Middle frontal gyrus (tissue), 1 donor: ENCODE data around the gene METTL25.

Experiments used
- DNase-seq: peaks from one replicate; pipeline ENCODE4 v3.0.0-alpha.2; 2015; ENCODE audit warnings: low spot score; ENCODE audit errors: extremely low spot score

METTL25 gene

GRCh38 chr12:82406651-82407050 lies 48.3 kb downstream of the METTL25 start:
- no peak for DNase-seq

DNA sequence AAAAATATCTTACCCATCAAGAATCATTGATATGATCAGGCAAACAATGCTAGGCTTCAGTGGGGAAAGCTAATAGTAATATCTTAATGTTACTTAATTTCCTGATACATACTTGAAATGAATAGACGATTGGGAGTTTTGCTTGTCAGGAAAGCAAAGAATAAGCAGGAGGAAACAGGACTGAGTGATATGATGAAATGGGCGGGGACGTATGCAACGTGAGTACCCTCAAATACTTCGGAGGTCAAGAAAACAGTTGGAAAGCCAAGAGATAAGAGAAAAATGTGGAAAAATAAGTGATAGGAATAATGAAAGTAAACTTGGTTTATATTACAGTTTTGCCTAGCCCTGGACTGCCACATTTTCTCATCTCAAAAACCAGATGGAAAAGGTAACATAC lies 49.2 kb downstream of the METTL25 start:
- no peak for DNase-seq

DNA sequence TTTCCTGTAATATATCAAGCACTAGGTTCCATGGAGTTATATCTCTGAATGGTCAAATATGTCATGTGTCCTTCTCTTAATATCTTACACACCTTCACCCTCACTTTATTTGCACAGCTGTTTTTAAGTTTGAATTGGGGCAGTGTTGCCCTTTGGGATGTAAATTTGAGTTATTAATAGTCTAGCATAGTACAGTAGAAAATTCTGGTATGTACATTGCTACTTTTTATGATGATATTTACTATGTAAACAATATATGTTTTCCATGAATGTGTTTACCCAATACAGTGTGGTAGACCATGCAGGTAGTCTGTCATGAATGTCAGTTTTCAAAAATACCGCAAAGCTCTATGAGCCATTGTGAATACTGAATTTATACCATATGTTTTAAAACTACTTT lies 50.5 kb downstream of the METTL25 start:
- DNase-seq = no peak

DNA sequence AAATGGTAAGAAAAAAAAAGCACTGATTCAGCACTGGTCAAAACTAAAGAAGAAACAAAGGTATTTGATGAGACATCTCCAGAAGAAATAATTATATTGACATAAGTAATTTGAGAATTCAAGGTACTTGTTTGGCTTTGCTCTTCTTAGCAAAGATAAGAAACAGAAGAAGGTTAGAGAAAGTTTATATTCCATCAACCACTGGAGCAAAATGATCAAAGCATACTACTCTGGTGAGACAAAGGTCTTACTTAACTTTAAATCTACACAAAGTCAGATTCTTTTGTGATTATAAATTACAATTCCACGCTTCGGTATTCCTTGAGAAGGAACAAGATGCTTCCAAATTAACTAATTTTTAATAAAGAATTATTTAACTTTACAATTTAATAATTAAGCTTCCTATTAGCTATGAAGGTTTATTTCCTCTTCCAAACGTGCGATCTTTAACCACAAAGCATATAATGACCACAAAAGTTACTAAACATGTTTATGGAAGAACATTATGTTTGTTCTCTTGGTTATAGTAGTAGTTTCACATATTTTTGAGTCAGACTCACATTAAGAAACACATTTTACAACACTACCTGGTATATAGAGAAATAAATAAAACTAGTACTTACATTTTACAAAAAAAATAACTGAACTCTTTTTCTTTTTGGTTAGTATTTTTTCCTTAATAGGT lies 53.4 kb downstream of the METTL25 start:
- no peak for DNase-seq

DNA sequence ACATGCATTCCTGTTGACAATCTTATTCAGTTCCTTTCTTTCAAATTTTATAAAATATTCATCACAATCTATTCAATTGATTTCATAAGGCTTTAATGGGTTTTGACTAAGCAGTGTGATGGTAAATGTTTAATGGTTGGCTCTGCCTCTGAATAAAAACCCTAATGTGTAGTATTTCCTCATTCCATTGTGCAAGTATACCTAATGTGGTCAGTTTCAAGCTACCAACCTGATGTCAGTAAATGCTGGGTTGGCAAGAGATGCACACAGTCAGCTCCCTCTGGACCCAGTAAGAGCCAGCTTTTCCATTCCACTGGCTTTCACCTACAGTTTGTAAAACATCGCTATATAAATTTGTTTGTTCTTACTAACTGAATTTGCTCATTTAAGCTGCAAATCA lies 53.9 kb downstream of the METTL25 start:
- DNase-seq = no peak

DNA sequence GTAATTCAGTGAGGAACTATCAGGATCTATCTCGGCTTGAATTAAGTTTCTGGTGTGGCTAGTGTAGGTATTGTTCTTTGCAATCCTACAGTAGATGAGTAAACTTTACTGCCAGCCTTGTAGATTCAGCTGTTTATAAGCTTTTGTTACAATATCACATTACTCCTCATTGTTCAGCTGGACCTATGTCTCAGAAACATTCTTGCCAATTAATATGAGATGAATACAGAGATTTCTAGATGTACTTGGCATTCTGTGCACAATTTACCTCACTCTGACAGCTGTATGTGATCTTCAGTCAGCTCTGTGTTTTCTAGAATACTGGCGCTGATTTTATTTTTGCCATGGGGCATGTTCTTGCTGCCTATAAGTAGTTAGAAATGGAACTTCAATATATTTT lies 55.7 kb downstream of the METTL25 start:
- DNase-seq = no peak

GRCh38 chr12:82414926-82415325 lies 56.6 kb downstream of the METTL25 start:
- no peak for DNase-seq

- no peak for DNase-seq
These were observed 57.1 kb downstream of the METTL25 start for GRCh38 chr12:82415402-82415801.

GRCh38 chr12:82425241-82425640 lies 66.9 kb downstream of the METTL25 start:
- no peak for DNase-seq

DNA sequence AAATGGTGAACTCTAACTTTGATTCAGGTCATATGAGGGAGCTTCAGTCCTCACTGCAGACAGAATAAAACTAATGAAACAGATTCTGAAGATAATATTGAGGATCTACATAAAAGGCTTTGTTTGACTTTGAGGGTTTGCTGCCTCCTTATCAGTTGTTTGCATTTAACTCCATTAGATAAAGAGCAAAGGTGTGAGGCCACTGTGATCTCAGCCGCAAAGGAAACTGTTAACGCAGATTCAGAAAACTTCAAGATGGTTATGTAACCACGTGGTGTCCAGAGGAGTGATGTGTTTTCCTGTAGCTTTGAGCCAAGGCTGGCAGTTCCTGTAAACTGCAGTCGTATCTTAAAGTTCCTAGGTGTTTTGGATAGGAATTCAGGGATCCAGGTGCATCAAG lies 67.8 kb downstream of the METTL25 start:
- no peak for DNase-seq

- no peak for DNase-seq
These were observed 68.3 kb downstream of the METTL25 start for GRCh38 chr12:82426586-82426985.

DNA sequence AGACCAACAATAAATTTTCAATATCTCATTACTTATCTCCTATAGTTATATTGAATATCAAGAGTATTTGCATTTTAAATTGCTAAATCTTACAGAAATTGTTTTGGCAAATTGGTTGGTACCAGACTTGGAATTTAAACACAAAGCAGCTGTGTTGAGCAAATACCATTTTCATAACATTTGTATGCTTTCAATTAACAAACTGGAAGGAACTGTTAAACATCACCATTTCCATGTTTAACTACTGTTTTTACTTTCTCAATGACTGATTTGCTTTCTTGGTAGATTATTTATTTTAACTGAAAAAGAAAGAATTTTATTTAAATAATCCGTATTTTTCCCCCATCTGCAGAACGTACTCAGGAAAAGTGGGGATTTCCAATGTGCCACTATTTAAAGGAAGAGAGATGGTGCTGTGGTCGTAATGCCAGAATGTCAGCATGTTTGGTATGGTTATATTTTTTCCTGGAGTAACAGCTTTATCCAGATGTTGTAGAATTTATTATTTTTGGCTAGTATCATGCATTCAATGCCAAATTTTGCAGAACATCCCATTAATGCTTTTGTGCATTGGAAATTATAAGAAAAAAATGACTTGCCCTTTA lies 72.3 kb downstream of the METTL25 start:
- DNase-seq = no peak

DNA sequence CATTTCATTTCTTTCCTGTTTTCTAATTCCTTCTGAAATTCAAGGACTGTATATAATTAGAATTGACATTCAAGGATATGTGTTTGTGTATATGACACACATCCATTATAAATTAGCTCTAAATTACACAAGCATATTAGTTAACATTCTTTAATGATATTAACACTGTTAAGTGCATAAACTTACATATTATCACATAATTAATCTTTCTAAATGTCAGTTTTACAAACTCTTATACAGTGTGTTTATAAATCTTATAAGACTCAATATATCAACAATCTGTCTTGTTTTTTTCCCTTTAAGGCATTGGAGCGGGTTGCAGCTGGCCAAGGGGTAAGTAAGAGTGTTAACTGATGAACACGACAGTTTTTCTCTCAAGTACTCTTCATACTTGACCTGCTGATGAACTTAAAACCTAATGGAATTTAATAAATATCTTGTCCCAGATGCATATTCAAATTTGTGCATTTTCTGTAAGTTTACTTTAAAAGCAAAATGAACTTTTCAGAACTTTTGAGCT lies 76.1 kb downstream of the METTL25 start:
- DNase-seq = no peak

GRCh38 chr12:82436354-82436753 lies 78.0 kb downstream of the METTL25 start:
- DNase-seq = no peak

GRCh38 chr12:82437744-82438143 lies 79.4 kb downstream of the METTL25 start:
- no peak for DNase-seq

- no peak for DNase-seq
These were observed 80.0 kb downstream of the METTL25 start for GRCh38 chr12:82438356-82438755.

GRCh38 chr12:82440885-82441284 lies 82.6 kb downstream of the METTL25 start:
- DNase-seq = no peak

DNA sequence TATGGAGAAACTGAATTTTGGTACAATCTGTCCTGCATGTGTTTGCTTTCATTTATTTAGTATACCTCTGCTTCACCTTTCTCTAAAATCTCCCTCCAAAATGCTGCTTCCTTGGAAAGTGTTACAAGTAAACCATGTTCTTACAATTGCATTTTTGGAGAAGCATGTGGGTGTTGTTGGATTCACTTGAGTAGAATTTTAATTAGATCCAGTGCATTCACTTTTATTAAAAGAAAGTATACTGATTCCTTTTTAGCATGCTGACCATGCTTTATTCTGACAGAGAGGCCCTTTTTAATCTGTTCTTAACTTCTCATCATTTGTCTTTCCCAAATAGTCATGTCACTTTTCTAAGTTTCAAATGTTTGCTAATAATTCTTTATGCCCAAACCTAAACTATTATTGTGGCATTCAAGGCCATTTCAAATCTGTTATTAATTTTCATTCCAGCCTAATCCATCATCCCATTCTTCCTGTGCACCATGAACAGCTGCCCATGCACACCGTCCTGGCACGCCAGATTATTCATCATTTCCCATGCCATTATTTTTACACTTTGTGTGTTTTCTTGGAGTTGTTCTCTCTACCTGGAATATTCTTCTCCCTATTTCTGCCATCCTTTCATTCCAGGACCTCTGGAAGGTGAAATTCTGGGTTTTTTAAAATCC lies 90.7 kb downstream of the METTL25 start:
- no peak for DNase-seq

- DNase-seq = no peak
These were observed 98.3 kb downstream of the METTL25 start for GRCh38 chr12:82456633-82457032.

GRCh38 chr12:82458101-82458500 lies 99.8 kb downstream of the METTL25 start:
- DNase-seq = no peak

DNA sequence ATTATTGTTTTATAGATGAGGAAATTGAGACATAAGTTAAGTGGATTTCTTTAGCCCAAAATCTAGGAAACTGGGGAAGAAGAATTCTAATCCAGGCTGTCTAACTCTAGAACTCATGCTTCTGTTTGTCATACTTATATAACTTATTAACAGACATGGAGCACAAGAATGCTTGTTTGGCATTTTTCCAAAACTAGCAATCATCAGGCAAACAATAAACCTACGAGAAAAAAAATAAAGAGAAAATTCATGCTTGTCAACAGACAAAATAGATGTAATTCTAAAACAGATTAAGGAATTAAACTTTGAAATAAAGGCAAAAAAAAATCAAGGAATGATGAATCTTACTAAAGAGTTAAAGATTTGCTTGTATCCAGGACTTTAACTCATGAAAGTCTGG lies 103.1 kb downstream of the METTL25 start:
- DNase-seq = no peak

GRCh38 chr12:82461836-82462235 lies 103.5 kb downstream of the METTL25 start:
- DNase-seq = no peak

- no peak for DNase-seq
These were observed 110.2 kb downstream of the METTL25 start for GRCh38 chr12:82468563-82468962.
